Measurements from ENCODE around the gene NFIB. TPM values are rescaled to one million over a fixed set of nuclear protein-coding genes. Genes with fewer than 3 reads are reported as not detected.

The NFIB gene
- total RNA-seq, 1 donor from 2014 or later, result 11.6 TPM

DNA sequence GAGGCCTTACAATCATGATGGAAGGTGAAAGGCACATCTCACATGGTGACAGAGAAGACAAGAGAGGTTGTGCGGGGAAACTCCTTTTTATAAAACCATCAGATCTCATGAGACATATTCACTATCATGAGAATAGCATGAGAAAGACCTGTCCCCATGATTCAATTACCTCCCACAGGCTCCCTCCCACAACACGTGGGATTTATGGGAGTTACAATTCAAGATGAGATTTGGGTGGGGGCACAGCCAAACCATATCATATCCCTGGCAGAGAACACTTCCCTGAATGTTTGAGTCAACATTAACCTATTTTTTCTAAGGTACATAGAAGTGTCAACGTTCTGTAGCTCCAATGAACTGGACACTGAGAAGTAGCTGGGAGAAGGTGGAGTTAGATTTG lies 280.9 kb downstream of the NFIB start:
- TF ChIP-seq, protein P1, sequence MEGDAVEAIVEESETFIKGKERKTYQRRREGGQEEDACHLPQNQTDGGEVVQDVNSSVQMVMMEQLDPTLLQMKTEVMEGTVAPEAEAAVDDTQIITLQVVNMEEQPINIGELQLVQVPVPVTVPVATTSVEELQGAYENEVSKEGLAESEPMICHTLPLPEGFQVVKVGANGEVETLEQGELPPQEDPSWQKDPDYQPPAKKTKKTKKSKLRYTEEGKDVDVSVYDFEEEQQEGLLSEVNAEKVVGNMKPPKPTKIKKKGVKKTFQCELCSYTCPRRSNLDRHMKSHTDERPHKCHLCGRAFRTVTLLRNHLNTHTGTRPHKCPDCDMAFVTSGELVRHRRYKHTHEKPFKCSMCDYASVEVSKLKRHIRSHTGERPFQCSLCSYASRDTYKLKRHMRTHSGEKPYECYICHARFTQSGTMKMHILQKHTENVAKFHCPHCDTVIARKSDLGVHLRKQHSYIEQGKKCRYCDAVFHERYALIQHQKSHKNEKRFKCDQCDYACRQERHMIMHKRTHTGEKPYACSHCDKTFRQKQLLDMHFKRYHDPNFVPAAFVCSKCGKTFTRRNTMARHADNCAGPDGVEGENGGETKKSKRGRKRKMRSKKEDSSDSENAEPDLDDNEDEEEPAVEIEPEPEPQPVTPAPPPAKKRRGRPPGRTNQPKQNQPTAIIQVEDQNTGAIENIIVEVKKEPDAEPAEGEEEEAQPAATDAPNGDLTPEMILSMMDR (IDR thresholded peaks at IDR 0.05; ENCODE audit: insufficient read depth, low read length, severe bottlenecking), result no peak
- Histone ChIP-seq H3K27me3 (ENCODE audit: control insufficient read depth, insufficient read depth, low read length) (no peaks in the 10 kb centered on the region), H3K4me3 (ENCODE audit: low read depth, low read length) (no peak overlapping the region), H3K36me3 (ENCODE audit: control insufficient read depth, insufficient read depth, low read length) (no peaks in the 10 kb centered on the region)
- FAIRE-seq, result no peak
- no peak for DNase-seq (ENCODE audit: low read depth)

Data from bronchial epithelial cell (primary cell).